NCI-H187 (cell line): ENCODE results near the gene CACNA2D4.

Experiments used
- DNase-seq, 2 experiments: peaks; one replicate each; lab custom pipeline; 2025; lab: John Stamatoyannopoulos, UW

The CACNA2D4 gene

DNA sequence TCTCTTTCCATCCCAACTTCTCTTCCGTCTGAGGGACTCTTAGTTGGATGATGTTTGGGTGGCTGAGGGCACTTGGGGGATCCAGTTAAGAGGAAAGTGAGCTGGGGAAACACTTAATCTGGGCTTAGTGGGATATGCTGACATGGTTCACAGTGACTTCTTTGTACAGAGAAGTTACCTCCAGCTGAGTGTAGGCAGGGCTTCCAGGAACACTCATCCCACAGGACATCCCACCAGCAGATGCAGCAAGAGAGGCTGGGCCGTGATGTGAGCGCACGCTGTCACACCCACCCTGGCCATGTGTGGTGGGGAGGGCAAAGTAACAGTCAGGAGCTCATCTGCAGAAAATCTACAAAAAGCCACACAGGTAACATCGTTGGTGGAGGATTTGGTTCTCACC lies 832 bp upstream of the CACNA2D4 start:
- no peak for DNase-seq

DNA sequence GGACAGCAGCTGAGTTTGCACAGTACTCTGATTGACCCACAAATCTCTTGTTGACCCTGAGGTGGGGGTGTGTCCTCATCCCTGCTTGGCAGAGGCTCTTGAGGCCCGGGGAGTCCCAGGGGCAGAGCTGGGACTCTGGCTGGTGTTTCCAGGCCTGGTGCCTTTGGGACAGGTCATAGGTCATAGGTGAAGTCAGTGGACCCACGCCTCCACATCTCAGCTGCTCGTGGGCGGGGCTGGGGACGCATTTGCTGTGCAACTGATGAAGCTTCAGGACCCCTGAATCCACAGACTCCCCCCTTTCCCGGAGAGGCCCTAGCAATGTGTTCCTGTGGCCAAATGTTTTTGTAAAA lies 408 bp upstream of the CACNA2D4 start:
- no peak for DNase-seq

GRCh38 chr12:1917172-1918070 lies 1.0 kb downstream of the CACNA2D4 start:
- DNase-seq = no peak

GRCh38 chr12:1916371-1917171 lies 1.9 kb downstream of the CACNA2D4 start:
- no peak for DNase-seq

DNA sequence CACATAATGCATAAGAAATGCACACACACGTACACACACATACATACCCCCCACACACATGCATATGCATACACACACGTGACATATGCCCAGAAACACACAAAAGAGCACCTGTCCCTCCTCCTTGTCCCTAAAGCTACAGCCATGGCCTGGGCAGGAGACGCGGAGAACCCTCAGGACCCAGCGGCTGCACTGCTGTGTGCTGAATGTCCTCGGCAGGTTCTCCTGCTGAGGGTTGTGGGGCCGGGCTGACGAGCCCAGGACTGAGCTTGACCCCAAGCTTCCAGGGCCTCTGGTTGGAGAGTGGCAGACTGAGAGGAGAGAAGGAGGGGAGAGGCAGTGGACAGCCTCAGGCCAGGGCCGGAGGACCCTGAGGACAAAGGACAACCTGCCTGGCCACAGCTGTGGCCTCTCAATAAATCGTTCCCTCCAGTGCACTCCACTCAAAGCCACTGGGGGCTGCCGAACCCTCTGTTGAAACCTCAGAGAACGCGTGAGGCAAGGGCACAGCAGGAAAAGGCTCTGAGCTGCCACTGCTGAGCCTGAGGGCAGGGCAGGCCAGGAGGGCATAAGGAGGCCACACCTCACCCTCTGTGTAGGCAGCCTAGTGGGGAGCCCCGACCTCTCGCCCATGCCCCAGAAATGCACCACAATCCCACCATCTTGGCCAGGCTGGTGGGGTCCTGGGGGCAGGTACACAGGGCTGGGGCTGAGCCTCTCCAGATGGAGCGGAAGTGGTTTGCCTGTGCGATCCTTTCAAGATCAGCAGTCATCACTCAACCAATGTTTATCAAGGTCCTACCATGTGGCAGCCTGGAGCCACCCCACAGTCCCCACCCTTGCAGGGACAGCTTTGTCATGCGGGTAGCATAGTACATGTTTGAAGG lies 3.1 kb downstream of the CACNA2D4 start:
- no peak for DNase-seq

GRCh38 chr12:1914114-1914911 lies 4.1 kb downstream of the CACNA2D4 start:
- DNase-seq = no peak

GRCh38 chr12:1913377-1914113 lies 4.9 kb downstream of the CACNA2D4 start:
- no peak for DNase-seq

DNA sequence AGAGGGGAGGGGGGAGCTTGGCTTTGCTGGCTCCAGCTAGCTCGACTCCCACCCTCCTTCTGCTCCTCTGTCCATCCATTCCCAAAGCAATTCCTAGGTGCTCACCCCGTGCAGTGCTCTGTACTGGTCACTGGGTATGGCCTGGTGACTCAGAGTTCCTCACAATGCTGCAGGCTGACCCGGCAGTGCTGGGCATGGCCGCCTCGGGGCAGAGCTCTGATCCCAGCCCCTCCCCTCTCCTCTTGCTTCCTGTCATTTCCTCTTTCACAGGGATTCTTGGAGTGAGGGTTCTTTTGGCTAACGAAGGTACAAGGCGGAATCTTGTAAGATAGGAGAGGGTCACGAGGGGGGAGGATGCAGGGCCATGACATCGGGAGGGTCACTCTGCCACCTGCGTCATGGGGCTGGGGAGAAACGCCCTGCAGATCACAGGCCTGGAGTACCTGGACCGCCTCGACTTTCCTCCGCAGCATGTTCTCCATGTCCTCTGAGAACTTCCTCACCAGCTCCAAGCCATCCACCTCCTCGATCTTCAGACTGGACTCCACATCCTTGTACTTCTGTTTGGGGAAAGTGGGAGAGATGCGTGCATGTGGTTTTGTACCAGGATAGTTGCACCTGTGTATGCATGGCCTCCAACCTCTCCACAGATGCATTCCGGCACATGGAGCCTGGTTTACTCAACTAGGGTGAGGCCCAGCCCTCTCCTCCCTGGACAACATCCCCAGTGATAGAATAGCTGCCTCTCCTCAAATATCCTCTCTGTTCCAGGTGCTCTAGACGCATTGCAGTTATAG lies 5.7 kb downstream of the CACNA2D4 start:
- DNase-seq = no peak

- DNase-seq = no peak
These were observed 6.6 kb downstream of the CACNA2D4 start for GRCh38 chr12:1911598-1912575.

DNA sequence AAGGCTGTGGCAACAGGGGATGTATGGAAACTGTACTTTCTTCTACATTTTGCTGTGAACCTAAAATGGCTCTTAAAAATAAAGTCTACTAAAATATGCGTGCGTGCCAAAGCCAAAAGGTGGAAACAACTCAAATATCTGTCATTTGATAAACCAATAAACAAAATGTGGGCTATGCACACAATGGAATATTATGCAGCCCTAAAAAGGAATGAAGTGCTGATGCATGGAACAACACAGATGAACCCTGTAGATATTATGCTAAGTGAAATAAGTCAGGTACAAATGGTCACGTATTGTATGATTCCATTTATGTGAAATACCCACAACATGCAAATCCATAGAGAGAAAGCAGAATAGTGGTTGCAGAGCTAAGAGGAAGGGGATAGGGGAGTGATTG lies 8.0 kb downstream of the CACNA2D4 start:
- DNase-seq = no peak

GRCh38 chr12:1908758-1909157 lies 9.7 kb downstream of the CACNA2D4 start:
- DNase-seq = no peak

DNA sequence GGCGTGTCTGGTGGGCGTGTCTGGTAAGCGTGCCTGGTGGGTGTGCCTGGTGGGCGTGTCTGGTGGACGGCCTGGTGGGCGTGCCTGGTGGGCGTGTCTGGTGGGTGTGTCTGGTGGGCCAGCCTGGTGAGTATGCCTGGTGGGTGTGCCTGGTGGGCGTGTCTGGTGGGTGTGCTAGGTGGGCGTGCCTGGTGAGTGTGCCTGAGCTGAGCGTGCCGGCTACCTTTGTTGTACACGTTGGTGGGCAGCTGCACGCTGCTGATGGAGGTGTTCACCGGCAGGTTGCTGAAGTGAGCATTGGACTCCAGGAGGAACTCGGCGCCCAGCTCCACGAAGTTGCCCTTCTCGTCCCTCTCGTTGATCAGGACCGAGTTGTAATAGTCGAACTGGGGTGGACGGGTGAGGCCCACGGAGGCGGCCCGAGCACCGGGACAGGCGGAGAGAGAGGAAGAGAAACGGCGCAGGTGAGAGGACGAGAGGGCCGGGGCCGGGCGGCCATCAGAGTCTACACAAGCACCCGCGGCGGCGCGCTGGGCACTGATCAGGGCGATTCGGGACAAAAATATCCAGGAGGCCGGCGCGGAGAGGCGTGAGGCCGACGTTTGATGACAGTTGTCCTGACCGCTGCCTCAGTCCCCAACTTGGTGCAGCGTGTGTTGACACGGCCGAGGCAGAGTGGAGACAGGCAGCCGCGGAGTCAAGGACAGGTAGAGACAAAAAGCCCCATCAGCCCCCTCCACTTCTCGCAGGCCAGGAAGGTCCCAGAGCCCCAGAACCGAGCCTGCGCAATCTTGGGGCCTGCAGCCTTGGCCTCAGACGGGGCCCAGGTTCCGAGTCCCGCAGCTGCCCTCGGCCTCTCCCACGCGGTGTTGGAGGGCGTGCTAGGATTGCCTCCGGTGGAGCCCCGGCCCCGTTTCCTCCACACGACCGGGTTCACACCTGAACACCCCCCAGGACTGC lies 10.5 kb downstream of the CACNA2D4 start:
- DNase-seq = no peak

GRCh38 chr12:1906579-1906978 lies 11.9 kb downstream of the CACNA2D4 start:
- no peak for DNase-seq

DNA sequence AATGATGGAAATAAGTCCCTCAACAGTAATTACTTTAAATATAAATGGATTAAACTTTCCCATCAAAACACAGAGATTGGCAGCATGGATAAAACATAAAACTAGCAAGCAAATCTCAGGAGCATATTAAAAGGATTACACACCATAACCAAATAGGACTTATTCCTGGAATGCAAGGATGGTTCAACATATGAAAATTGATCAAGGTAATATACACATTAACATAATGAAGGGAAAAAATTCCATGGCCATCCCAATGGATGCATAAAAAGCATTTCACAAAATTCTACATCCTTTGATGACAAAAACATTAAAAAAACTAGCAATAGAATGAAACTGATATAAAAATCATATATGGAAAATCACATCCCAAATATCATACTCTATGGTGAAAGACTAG lies 13.6 kb downstream of the CACNA2D4 start:
- no peak for DNase-seq

- DNase-seq = no peak
These were observed 21.5 kb downstream of the CACNA2D4 start for GRCh38 chr12:1896964-1897363.

GRCh38 chr12:1890810-1891209 lies 27.6 kb downstream of the CACNA2D4 start:
- no peak for DNase-seq

GRCh38 chr12:1890119-1890703 lies 28.2 kb downstream of the CACNA2D4 start:
- no peak for DNase-seq
